Activated gamma-delta T cell treated with Interleukin-2 at 50 U/mL for 16 hours (primary cell): ENCODE results near the gene KRTAP12-3.
"Not testable (repeated sequence)": the region's sequence is repeated elsewhere in the genome, so short reads cannot be mapped to it uniquely, and the experiment has no call there.

Experiments
- DNase-seq: peaks from one replicate; pipeline ENCODE4 v3.0.0-alpha.2; 2020

KRTAP12-3 gene

GRCh38 chr21:44686000-44686781 is 28.5 kb downstream of the KRTAP12-3 start:
- DNase-seq = no peak

- DNase-seq = no peak
These were observed 29.3 kb downstream of the KRTAP12-3 start for GRCh38 chr21:44686843-44687561.

- DNase-seq = no peak
These were observed 29.9 kb downstream of the KRTAP12-3 start for GRCh38 chr21:44687671-44688070.

GRCh38 chr21:44689740-44690139 is 32.0 kb downstream of the KRTAP12-3 start:
- not testable (repeated sequence) for DNase-seq

- no peak for DNase-seq
These were observed 34.0 kb downstream of the KRTAP12-3 start for GRCh38 chr21:44691686-44692085.

- no peak for DNase-seq
These were observed 35.2 kb downstream of the KRTAP12-3 start for GRCh38 chr21:44692798-44693512.

GRCh38 chr21:44694776-44695175 is 37.0 kb downstream of the KRTAP12-3 start:
- no peak for DNase-seq

- DNase-seq = no peak
These were observed 37.5 kb downstream of the KRTAP12-3 start for GRCh38 chr21:44695184-44695583.

GRCh38 chr21:44695641-44696040 is 37.9 kb downstream of the KRTAP12-3 start:
- DNase-seq = no peak

- no peak for DNase-seq
These were observed 38.8 kb downstream of the KRTAP12-3 start for GRCh38 chr21:44696572-44696971.

GRCh38 chr21:44697172-44697810 is 39.6 kb downstream of the KRTAP12-3 start, which contains the start of gene KRTAP10-12:
Gene KRTAP10-12 (plus strand): TSS chr21:44697172. CDS start chr21:44697202, 30 bp downstream.
- not testable (repeated sequence) for DNase-seq

- DNase-seq = no peak
These were observed 40.3 kb downstream of the KRTAP12-3 start for GRCh38 chr21:44697811-44698734.

- no peak for DNase-seq
These were observed 41.8 kb downstream of the KRTAP12-3 start for GRCh38 chr21:44699502-44700001.

- no peak for DNase-seq
These were observed 42.6 kb downstream of the KRTAP12-3 start for GRCh38 chr21:44700101-44701022.

- no peak for DNase-seq
These were observed 43.3 kb downstream of the KRTAP12-3 start for GRCh38 chr21:44701023-44701400.

GRCh38 chr21:44701541-44701940 is 43.8 kb downstream of the KRTAP12-3 start:
- no peak for DNase-seq

GRCh38 chr21:44702111-44702972 is 44.6 kb downstream of the KRTAP12-3 start:
- DNase-seq = no peak

- DNase-seq = no peak
These were observed 45.4 kb downstream of the KRTAP12-3 start for GRCh38 chr21:44702973-44703730.
